ENCODE measurements around the gene TUBA4A.
"Not testable (repeated sequence)": the region's sequence is repeated elsewhere in the genome, so short reads cannot be mapped to it uniquely, and the experiment has no call there.

Gene TUBA4A

DNA sequence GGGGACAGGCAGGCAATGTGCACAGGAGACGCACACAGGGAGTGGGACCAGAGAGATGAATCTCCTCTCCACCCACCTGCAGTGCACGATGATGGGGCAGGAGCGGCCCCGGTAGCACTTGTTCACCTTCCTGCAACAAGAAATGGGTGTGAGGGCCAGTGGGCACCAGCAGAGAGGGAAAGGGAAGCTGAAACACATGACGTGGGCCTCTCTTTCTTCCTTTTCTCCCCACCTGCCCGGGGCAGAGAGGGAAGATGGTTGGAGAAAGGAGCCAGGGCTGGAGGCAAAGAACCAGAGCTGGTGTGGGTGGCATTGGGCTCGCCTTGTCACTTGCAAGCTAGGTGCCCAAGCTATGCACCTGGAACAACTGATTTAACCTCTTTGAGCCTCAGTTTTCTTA is 37.7 kb upstream of the TUBA4A start:
- peaks cover 36% of the 10 kb centered on the region for H3K27me3 Mint-ChIP-seq
- peaks cover 3% of the 10 kb centered on the region for H3K36me3 Mint-ChIP-seq (ENCODE audit: low read depth)
- no peak overlapping the region for H3K27ac Mint-ChIP-seq
- peaks cover 21% of the 10 kb centered on the region for H3K4me1 Mint-ChIP-seq (ENCODE audit: low read depth)
- no peaks in the 10 kb centered on the region for H3K9me3 Mint-ChIP-seq
- intact Hi-C loops (cut with micrococcal nuclease), result no loop called here
- H3K4me3 Mint-ChIP-seq, result no peak overlapping the region

GRCh38 chr2:219290381-219291171 is 36.9 kb upstream of the TUBA4A start:
- peaks cover 11% of the 10 kb centered on the region for H3K36me3 Mint-ChIP-seq (ENCODE audit: low read depth)
- H3K27me3 Mint-ChIP-seq, result peaks cover 30% of the 10 kb centered on the region
- peaks cover 29% of the 10 kb centered on the region for H3K4me1 Mint-ChIP-seq (ENCODE audit: low read depth)
- intact Hi-C loops (cut with micrococcal nuclease), result no loop called here
- H3K4me3 Mint-ChIP-seq, result no peak overlapping the region
- H3K27ac Mint-ChIP-seq, result no peak overlapping the region
- no peaks in the 10 kb centered on the region for H3K9me3 Mint-ChIP-seq

- peaks cover 19% of the 10 kb centered on the region for H3K36me3 Mint-ChIP-seq (ENCODE audit: low read depth)
- H3K27ac Mint-ChIP-seq, result no peak overlapping the region
- H3K4me3 Mint-ChIP-seq, result no peak overlapping the region
- intact Hi-C loops (cut with micrococcal nuclease), result no loop called here
- H3K9me3 Mint-ChIP-seq, result no peaks in the 10 kb centered on the region
- peaks cover 24% of the 10 kb centered on the region for H3K27me3 Mint-ChIP-seq
- H3K4me1 Mint-ChIP-seq (ENCODE audit: low read depth), result peaks cover 34% of the 10 kb centered on the region
Measured at GRCh38 chr2:219289537-219290361, 36.0 kb upstream of the TUBA4A start.

DNA sequence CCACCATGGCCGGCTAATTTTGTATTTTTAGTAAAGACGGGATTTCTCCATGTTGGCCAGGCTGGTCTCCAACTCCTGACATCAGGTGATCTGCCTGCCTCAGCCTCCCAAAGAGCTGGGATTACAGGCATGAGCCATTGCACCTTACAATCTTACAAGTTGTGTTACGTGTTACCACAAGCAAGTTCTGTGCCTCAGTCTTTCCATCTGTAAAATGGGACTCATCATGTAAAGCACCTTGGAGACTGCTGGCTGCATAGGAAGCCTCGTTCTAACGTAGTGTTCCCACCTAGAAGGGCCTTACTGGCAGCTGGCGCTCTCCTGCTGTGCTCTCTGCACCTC is 35.4 kb upstream of the TUBA4A start:
- H3K4me3 Mint-ChIP-seq, result no peak overlapping the region
- H3K36me3 Mint-ChIP-seq (ENCODE audit: low read depth), result peaks cover 25% of the 10 kb centered on the region
- H3K9me3 Mint-ChIP-seq, result no peaks in the 10 kb centered on the region
- H3K27ac Mint-ChIP-seq, result no peak overlapping the region
- peaks cover 20% of the 10 kb centered on the region for H3K27me3 Mint-ChIP-seq
- peaks cover 29% of the 10 kb centered on the region for H3K4me1 Mint-ChIP-seq (ENCODE audit: low read depth)
- intact Hi-C loops (cut with micrococcal nuclease), result no loop called here

DNA sequence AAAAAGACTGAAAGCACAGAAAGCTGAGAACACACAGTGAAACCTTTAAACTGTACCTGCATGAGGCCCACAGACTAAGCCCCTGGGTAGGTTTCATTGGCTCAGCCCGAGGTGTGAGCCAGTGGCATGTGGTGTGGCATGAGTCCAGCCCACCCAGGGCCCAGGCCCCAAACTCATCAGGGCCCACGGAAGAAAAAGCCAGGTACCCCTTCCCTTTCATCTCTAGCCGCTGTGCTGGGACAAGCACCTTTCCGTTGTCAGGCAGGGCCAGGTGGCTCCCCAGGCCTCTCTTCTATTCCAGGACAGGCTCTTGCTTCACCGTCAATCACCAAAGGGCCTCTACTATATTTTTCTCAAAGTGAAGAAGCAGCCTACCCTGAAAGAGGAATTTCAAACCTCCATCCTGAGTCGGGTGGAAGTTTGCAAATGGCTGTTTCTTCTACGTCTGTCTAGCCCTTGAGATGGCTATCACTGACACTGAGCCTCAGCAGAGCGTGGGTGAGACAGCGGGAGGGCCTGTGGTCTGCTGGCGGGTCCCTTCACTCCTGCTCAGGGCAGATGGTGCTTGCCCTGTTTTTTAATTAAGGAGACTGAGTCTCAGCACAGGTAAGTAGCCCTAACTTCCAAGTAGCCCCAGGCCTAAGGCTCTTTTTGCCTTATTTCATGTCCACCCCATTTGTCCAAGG is 34.0 kb upstream of the TUBA4A start:
- intact Hi-C loops (cut with micrococcal nuclease), result no loop called here
- H3K27me3 Mint-ChIP-seq, result peaks cover 9% of the 10 kb centered on the region

DNA sequence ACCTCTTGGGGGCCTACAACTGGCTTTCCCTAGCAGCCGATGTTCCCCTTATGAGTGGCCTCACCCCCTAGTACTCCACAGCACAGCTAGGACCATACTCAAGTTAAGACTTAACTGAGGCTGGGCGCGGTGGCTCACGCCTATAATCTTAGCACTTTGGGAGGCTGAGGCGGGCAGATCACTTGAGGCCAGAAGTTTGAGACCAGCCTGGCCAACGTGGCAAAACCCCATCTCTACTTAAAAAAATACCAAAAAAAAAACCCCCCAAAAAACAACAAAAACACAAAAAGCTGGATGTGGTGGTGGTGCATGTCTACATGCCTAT is 33.4 kb upstream of the TUBA4A start:
- H3K27ac Mint-ChIP-seq; intact Hi-C loops (cut with micrococcal nuclease); H3K4me3 Mint-ChIP-seq; H3K27me3 Mint-ChIP-seq; H3K9me3 Mint-ChIP-seq: not testable (repeated sequence)
- Mint-ChIP-seq H3K36me3 (ENCODE audit: low read depth) (peaks cover 46% of the 10 kb centered on the region), H3K4me1 (ENCODE audit: low read depth) (peaks cover 32% of the 10 kb centered on the region)

More for the DNA sequence above, 34.0 kb upstream of the TUBA4A start:
- peaks cover 30% of the 10 kb centered on the region for H3K4me1 Mint-ChIP-seq (ENCODE audit: low read depth)
- no peaks in the 10 kb centered on the region for H3K9me3 Mint-ChIP-seq
- H3K27ac Mint-ChIP-seq, result no peak overlapping the region
- peaks cover 40% of the 10 kb centered on the region for H3K36me3 Mint-ChIP-seq (ENCODE audit: low read depth)
- H3K4me3 Mint-ChIP-seq, result no peak overlapping the region

GRCh38 chr2:219286436-219287115 is 32.9 kb upstream of the TUBA4A start:
- Mint-ChIP-seq H3K27ac (no peak overlapping the region), H3K36me3 (ENCODE audit: low read depth) (peaks cover 51% of the 10 kb centered on the region), H3K9me3 (no peaks in the 10 kb centered on the region), H3K27me3 (peaks cover 6% of the 10 kb centered on the region), H3K4me3 (no peak overlapping the region), H3K4me1 (ENCODE audit: low read depth) (peaks cover 36% of the 10 kb centered on the region)
- intact Hi-C loops (cut with micrococcal nuclease), result no loop called here

DNA sequence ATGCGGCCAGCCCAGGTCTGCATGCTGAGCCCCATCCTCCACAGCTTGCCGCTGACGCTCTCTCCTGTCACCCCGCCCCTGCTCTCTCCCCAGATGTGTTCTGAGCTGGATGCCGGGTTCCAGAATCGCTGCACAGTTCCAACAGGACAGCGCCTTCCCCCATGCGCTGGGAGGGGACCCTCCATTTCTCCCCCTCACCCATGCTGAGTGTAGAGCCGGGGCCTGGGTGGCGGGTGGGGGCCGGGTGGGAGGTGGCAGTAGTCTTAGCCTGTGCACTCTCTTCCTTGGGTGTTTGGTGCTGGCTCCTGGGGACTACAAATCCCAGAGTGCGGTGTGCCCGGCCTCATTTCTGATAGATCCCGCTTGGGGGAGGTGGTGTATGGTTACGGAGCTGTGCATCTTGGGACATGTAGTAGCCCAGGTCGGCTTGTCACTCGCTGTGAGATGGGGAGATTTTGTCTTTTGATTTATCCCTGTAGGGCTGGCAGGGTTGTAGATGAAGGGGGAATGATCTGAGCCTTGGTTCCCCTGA is 32.2 kb upstream of the TUBA4A start:
- intact Hi-C loops (cut with micrococcal nuclease), result no loop called here
- Mint-ChIP-seq H3K9me3 (no peaks in the 10 kb centered on the region), H3K4me3 (no peak overlapping the region), H3K36me3 (ENCODE audit: low read depth) (peaks cover 57% of the 10 kb centered on the region), H3K4me1 (ENCODE audit: low read depth) (peaks cover 42% of the 10 kb centered on the region), H3K27me3 (peaks cover 6% of the 10 kb centered on the region), H3K27ac (no peak overlapping the region)

DNA sequence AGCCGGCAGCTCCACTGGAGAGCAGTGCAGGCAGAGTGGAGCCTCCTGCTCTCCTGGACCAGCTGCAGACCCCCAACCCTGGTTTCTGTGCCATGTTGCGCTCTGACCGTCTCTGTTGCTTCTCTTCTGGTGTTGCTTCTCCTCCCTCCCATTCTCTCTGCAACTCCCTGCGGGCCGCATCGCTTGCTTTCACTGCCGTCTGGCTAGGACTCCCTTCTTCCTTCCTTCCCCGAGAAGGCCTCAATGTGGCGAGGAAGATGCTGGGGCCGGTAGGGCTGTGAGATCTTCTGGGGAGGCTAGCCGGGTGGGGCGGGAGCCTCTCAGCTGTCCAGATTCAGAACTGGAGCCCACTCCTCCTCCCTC is 31.6 kb upstream of the TUBA4A start:
- intact Hi-C loops (cut with micrococcal nuclease), result no loop called here
- H3K27me3 Mint-ChIP-seq, result peaks cover 6% of the 10 kb centered on the region
- peak overlapping the region; percentile 44 for H3K27ac Mint-ChIP-seq
- H3K4me1 Mint-ChIP-seq (ENCODE audit: low read depth), result peaks cover 48% of the 10 kb centered on the region
- H3K4me3 Mint-ChIP-seq, result no peak overlapping the region
- peaks cover 63% of the 10 kb centered on the region for H3K36me3 Mint-ChIP-seq (ENCODE audit: low read depth)
- H3K9me3 Mint-ChIP-seq, result no peaks in the 10 kb centered on the region

- peak overlapping the region; percentile 44 for H3K27ac Mint-ChIP-seq
- peaks cover 69% of the 10 kb centered on the region for H3K36me3 Mint-ChIP-seq (ENCODE audit: low read depth)
- no peak overlapping the region for H3K4me3 Mint-ChIP-seq
- peaks cover 52% of the 10 kb centered on the region for H3K4me1 Mint-ChIP-seq (ENCODE audit: low read depth)
- intact Hi-C loops (cut with micrococcal nuclease), result no loop called here
- peaks cover 1% of the 10 kb centered on the region for H3K27me3 Mint-ChIP-seq
- no peaks in the 10 kb centered on the region for H3K9me3 Mint-ChIP-seq
Measured at GRCh38 chr2:219284501-219285372, 31.0 kb upstream of the TUBA4A start.

GRCh38 chr2:219282943-219283581 is 29.3 kb upstream of the TUBA4A start:
- H3K4me1 Mint-ChIP-seq (ENCODE audit: low read depth), result peaks cover 59% of the 10 kb centered on the region
- H3K9me3 Mint-ChIP-seq, result no peaks in the 10 kb centered on the region
- H3K27me3 Mint-ChIP-seq, result no peaks in the 10 kb centered on the region
- H3K4me3 Mint-ChIP-seq, result no peak overlapping the region
- H3K27ac Mint-ChIP-seq, result no peak overlapping the region
- intact Hi-C loops (cut with micrococcal nuclease), result no loop called here
- peaks cover 72% of the 10 kb centered on the region for H3K36me3 Mint-ChIP-seq (ENCODE audit: low read depth)

GRCh38 chr2:219282375-219282774 is 28.7 kb upstream of the TUBA4A start:
- Mint-ChIP-seq H3K27ac (no peak overlapping the region), H3K4me1 (ENCODE audit: low read depth) (peaks cover 66% of the 10 kb centered on the region), H3K36me3 (ENCODE audit: low read depth) (peaks cover 72% of the 10 kb centered on the region), H3K4me3 (no peak overlapping the region), H3K27me3 (peaks cover 2% of the 10 kb centered on the region), H3K9me3 (no peaks in the 10 kb centered on the region)
- intact Hi-C loops (cut with micrococcal nuclease), result no loop called here

Data from dendritic cell treated with granulocyte-macrophage colony-stimulating factor and Interleukin-4, amounts not matched to agents 40 ng/mL and 50 ng/mL, for 4 days (primary cell).